CD14-positive monocyte (primary cell): ENCODE data around the gene LGI4. TPM values are rescaled to one million over a fixed set of nuclear protein-coding genes. Genes with fewer than 3 reads are reported as not detected.

Experiments used
- DNase-seq, 3 donors: peaks; one replicate each; pipeline ENCODE4 v3.0.0-alpha.2; 2011 to 2022
- H2AFZ ChIP-seq: 2 replicates; pipeline ENCODE4 v1.6.0; 2012; ENCODE audit warnings: mild to moderate bottlenecking, low read depth, low read length, inconsistent platforms; ENCODE audit not compliant: insufficient read depth, poor library complexity, severe bottlenecking
- H3K27ac ChIP-seq, 2 donors: 1 replicate in 1 of 2; 2 replicates in 1 of 2; pipeline ENCODE4 v1.5.1; 2012 to 2013; ENCODE audit warnings: low read length in 2 of 2, control low read depth in 1 of 2, inconsistent platforms in 1 of 2, low read depth in 1 of 2, mild to moderate bottlenecking in 1 of 2
- H3K27me3 ChIP-seq, 2 donors: one replicate each; pipeline versions ENCODE4 v1.6.0 to v1.6.1; 2011 to 2013; ENCODE audit warnings: low read length in 2 of 2; ENCODE audit not compliant: control insufficient read depth in 2 of 2, insufficient read depth in 2 of 2
- H3K36me3 ChIP-seq, 2 donors: replicated peaks in 1 of 2; 1 replicate in 1 of 2; 2 replicates in 1 of 2; pipeline versions ENCODE4 v1.5.1 to v1.6.1; 2012 to 2013; ENCODE audit warnings: low read length in 2 of 2, control low read depth in 1 of 2, inconsistent platforms in 1 of 2, mild to moderate bottlenecking in 1 of 2; ENCODE audit not compliant: insufficient read depth in 2 of 2, control insufficient read depth in 1 of 2
- H3K4me1 ChIP-seq, 2 donors: 1 replicate in 1 of 2; 2 replicates in 1 of 2; pipeline versions ENCODE4 v1.5.1 to v1.6.1; 2012 to 2013; ENCODE audit warnings: low read length in 2 of 2, control low read depth in 1 of 2, inconsistent platforms in 1 of 2, mild to moderate bottlenecking in 1 of 2, moderate library complexity in 1 of 2; ENCODE audit not compliant: insufficient read depth in 2 of 2, control insufficient read depth in 1 of 2
- H3K4me2 ChIP-seq: replicated peaks from 2 replicates; pipeline ENCODE3; 2012; ENCODE audit warnings: low read length, moderate library complexity, mild to moderate bottlenecking; ENCODE audit not compliant: poor library complexity, severe bottlenecking; ENCODE audit errors: extremely low read depth
- H3K4me3 ChIP-seq, 3 experiments: fragments of 200-600 bp in 1 of 3; sonication (generic) in 1 of 3; replicated peaks in 1 of 3; 1 replicate in 2 of 3; 2 replicates in 1 of 3; pipeline ENCODE4 v1.5.1; 2011 to 2013; ENCODE audit warnings: low read length in 3 of 3, mild to moderate bottlenecking in 3 of 3, control low read depth in 2 of 3, low read depth in 2 of 3, inconsistent platforms in 1 of 3, moderate library complexity in 1 of 3
- H3K79me2 ChIP-seq: 2 replicates; pipeline ENCODE4 v1.6.0; 2012; ENCODE audit warnings: mild to moderate bottlenecking, control low read depth, inconsistent platforms, low read length, moderate library complexity; ENCODE audit not compliant: insufficient read depth
- H3K9ac ChIP-seq: 2 replicates; pipeline ENCODE4 v1.6.0; 2017; ENCODE audit warnings: low read length, mild to moderate bottlenecking; ENCODE audit not compliant: insufficient read depth, poor library complexity, severe bottlenecking
- H3K9me3 ChIP-seq, 2 donors: replicated peaks in 1 of 2; 1 replicate in 1 of 2; 2 replicates in 1 of 2; pipeline versions ENCODE4 v1.5.1 to v1.6.1; 2012 to 2013; ENCODE audit warnings: low read length in 2 of 2, control low read depth in 1 of 2; ENCODE audit not compliant: control insufficient read depth in 1 of 2, insufficient read depth in 1 of 2
- H4K20me1 ChIP-seq: 2 replicates; pipeline ENCODE4 v1.6.0; 2012; ENCODE audit warnings: mild to moderate bottlenecking, low read length, control low read depth, moderate library complexity; ENCODE audit not compliant: insufficient read depth
- H3K27ac Mint-ChIP-seq, 7 donors: one replicate each; pipeline ENCODE4 v1.8.0; 2020; ENCODE audit warnings: mild to moderate bottlenecking in 7 of 7, mixed read lengths in 7 of 7, moderate library complexity in 6 of 7, inconsistent platforms in 2 of 7
- H3K27me3 Mint-ChIP-seq, 3 donors: one replicate each; pipeline ENCODE4 v1.8.0; 2021 to 2022; ENCODE audit warnings: low read depth in 3 of 3, mild to moderate bottlenecking in 3 of 3, mixed read lengths in 3 of 3, moderate library complexity in 3 of 3, inconsistent platforms in 1 of 3
- H3K36me3 Mint-ChIP-seq, 2 donors: one replicate each; pipeline ENCODE4 v1.8.0; 2020; ENCODE audit warnings: mixed read lengths in 2 of 2, inconsistent platforms in 1 of 2, mild to moderate bottlenecking in 1 of 2
- H3K4me1 Mint-ChIP-seq: one replicate; pipeline ENCODE4 v1.8.0; 2020; ENCODE audit warnings: mild to moderate bottlenecking, mixed read lengths
- H3K4me3 Mint-ChIP-seq, 2 donors: one replicate each; pipeline ENCODE4 v1.8.0; 2020; ENCODE audit warnings: mild to moderate bottlenecking in 2 of 2, mixed read lengths in 2 of 2, moderate library complexity in 1 of 2
- H3K9me3 Mint-ChIP-seq, 7 donors: one replicate each; pipeline ENCODE4 v1.8.0; 2020 to 2022; ENCODE audit warnings: mixed read lengths in 7 of 7, mild to moderate bottlenecking in 6 of 7, moderate library complexity in 6 of 7, inconsistent platforms in 2 of 7
- CTCF ChIP-seq: fragments of 200-600 bp; IDR thresholded peaks from one replicate; pipeline ENCODE4 v1.8.0; 2022; ENCODE audit warnings: antibody characterized with exemption, mild to moderate bottlenecking
- WGBS: methylation state at CpG from one replicate; pipeline ENCODE4 v1.1.5; 2013; ENCODE audit warnings: missing lambda C conversion rate; ENCODE audit not compliant: insufficient coverage; 5-methylcytosine and 5-hydroxymethylcytosine counted together
- intact Hi-C, 2 donors: fragments of 100-400 bp; cut with micrococcal nuclease; formaldehyde crosslinking; loops; one replicate each; pipeline versions ENCODE4 v1.15.0 to v1.15.1; 2023
- polyA plus RNA-seq, 3 donors: library from polyadenylated mRNA; depleted of rRNA in 1 of 3; unstranded in 2 of 3; stranded (reverse) in 1 of 3; fragments of 300-500 nt in 2 of 3; fragments of >200 nt in 1 of 3; fragmentation: Illumina TruSeq in 2 of 3; gene quantifications; 1 replicate in 2 of 3; 2 replicates in 1 of 3; pipeline ENCODE4 v1.2.3, GENCODE V29; 2012 to 2021

The LGI4 gene
- polyA plus RNA-seq, 3 donors = 1.1 TPM; not detected in 2

GRCh38 chr19:35135389-35135909 is 590 bp upstream of the LGI4 start:
- Histone ChIP-seq H3K4me3 (no peak overlapping the region), H3K36me3 (no peaks in the 10 kb centered on the region), H2AFZ (no peak overlapping the region), H3K27me3 (no peaks in the 10 kb centered on the region), H3K79me2 (no peaks in the 10 kb centered on the region), H3K9ac (no peak overlapping the region), H3K4me2 (no peak overlapping the region), H3K27ac (no peak overlapping the region), H4K20me1 (no peaks in the 10 kb centered on the region), H3K4me1 (peaks cover 26% of the 10 kb centered on the region in 2 donors), H3K9me3 (no peaks in the 10 kb centered on the region)
- peaks cover 1 to 9% (median 2%) of the 10 kb centered on the region in 3 donors for H3K27me3 Mint-ChIP-seq
- H3K27ac Mint-ChIP-seq = no peak overlapping the region
- intact Hi-C loops = loop anchor here (5.0 to 10.0 kb wide), 2 partner anchors 68 to 161 kb away; no protein-coding TSS in a partner anchor
- H3K4me1 Mint-ChIP-seq = peaks cover 25% of the 10 kb centered on the region
- peaks cover 0 to 3% (median 0%) of the 10 kb centered on the region in 7 donors for H3K9me3 Mint-ChIP-seq
- H3K36me3 Mint-ChIP-seq = no peaks in the 10 kb centered on the region
- TF ChIP-seq CTCF = peak; percentile 94
- no CpG with 5 or more reads among the region's 7 CpGs for WGBS
- no peak overlapping the region for H3K4me3 Mint-ChIP-seq
- peak; percentile 62 to 72 (median 66) for DNase-seq

GRCh38 chr19:35133826-35134225 is 1.0 kb downstream of the LGI4 start:
- Histone ChIP-seq H3K4me1 (peaks cover 10% of the 10 kb centered on the region in 2 donors), H3K4me3 (no peak overlapping the region), H3K79me2 (no peaks in the 10 kb centered on the region), H3K4me2 (no peak overlapping the region), H3K9me3 (no peaks in the 10 kb centered on the region), H3K27ac (no peak overlapping the region), H3K27me3 (no peaks in the 10 kb centered on the region), H3K36me3 (no peaks in the 10 kb centered on the region), H4K20me1 (no peaks in the 10 kb centered on the region), H3K9ac (no peak overlapping the region), H2AFZ (no peak overlapping the region)
- TF ChIP-seq CTCF = no peak
- 100% methylated on average over 1 of the region's 11 CpGs for WGBS
- H3K9me3 Mint-ChIP-seq = peaks cover 0 to 3% (median 0%) of the 10 kb centered on the region in 7 donors
- H3K36me3 Mint-ChIP-seq = no peaks in the 10 kb centered on the region
- H3K4me3 Mint-ChIP-seq = no peak overlapping the region
- intact Hi-C loops = loop anchor here in 1 of 2 donors (10.0 kb wide), 1 partner anchor 159 kb away; no protein-coding TSS in a partner anchor
- H3K4me1 Mint-ChIP-seq = peaks cover 11% of the 10 kb centered on the region
- no peak overlapping the region for H3K27ac Mint-ChIP-seq
- peaks cover 2 to 9% (median 3%) of the 10 kb centered on the region in 3 donors for H3K27me3 Mint-ChIP-seq
- DNase-seq = no peak
